Measurements from ENCODE around the gene CNOT11. TPM values are rescaled to one million over a fixed set of nuclear protein-coding genes. Genes with fewer than 3 reads are reported as not detected.

The CNOT11 gene
- total RNA-seq, 1 experiment from 2014 or later: 57.8 TPM

DNA sequence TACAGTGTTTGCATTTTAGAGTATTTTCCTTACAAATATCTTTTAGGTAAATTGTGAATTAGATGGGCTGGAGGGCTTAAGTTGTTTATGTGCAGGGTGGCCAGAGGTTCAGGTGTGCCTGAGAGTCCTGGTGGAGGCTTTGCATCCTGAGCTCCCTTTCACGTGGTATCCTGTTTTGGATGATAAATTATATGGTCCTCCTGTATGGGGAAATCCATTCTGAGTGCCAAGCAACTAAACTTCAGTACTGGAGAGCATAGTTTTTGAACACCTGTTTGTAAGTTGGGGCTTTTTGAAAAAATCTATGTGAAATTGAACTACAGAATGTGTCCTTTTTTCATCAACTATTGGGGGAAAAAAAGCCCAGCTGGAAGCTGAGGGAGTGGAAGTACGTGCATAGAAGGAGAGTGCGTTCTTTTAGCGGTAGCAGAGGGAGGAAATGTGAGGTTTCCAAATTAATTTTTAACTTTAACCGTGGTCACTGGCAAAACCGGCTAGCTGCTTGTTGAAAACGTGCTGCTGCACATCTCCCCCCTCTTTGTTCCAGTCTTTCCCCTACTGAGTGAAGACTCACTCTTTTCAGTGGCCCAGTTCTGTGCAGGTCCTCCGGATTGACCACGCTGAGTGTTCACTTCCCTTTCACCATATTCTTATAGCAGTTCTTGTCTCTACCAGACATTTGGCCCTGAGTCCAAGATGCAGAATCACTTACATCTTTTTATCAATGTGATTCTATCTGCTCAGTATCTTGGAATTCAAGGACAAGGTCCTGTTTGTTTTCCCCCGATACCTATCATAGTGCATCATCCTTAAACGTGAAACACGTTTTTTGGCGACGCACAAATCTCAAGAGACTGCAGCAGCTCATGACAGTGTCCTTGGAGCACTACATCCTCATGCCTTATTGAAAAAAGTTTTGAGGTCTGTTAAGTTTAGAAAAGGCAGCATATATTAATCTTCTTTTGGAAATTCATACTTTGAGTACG, 15.3 kb downstream of the CNOT11 start:
- Histone ChIP-seq H4K20me1 (ENCODE audit: insufficient read depth) (0 out of 2 replicates have a peak, but pooled peaks cover 6% of the 10 kb centered on the region), H3K4me2 (ENCODE audit: low read length) (no peak overlapping the region), H3K4me1 (ENCODE audit: control insufficient read depth in 1 of 2, insufficient read depth in 2 of 2, low read length in 2 of 2) (peaks cover 4 to 14% of the 10 kb centered on the region in 2 experiments; a peak in 3 of 4 replicates), H3K9ac (ENCODE audit: low read length) (no peak overlapping the region), H3K27me3 (ENCODE audit: insufficient read depth, low read length) (no peaks in the 10 kb centered on the region), H3K4me3 (replicated peaks in 1 of 2; ENCODE audit: low read depth in 1 of 2, low read length in 2 of 2) (no peak overlapping the region), H3K36me3 (ENCODE audit: control insufficient read depth in 1 of 2, insufficient read depth in 2 of 2, low read length in 2 of 2) (peaks cover 40 to 59% of the 10 kb centered on the region in 2 experiments), H3K79me2 (ENCODE audit: insufficient read depth, low read length) (no peaks in the 10 kb centered on the region), H3K9me2 (ENCODE audit: insufficient read depth) (no peaks in the 10 kb centered on the region), H3K9me3 (ENCODE audit: control insufficient read depth in 1 of 2, insufficient read depth in 1 of 2, low read depth in 1 of 2, low read length in 2 of 2) (no peaks in the 10 kb centered on the region), H2AFZ (ENCODE audit: low read depth, low read length, poor library complexity, severe bottlenecking) (no peak overlapping the region), H3K27ac (ENCODE audit: low read depth, low read length) (no peak overlapping the region)
- POLR2A ChIA-PET: no interaction called here
- CTCF ChIA-PET: no interaction called here
- DNase-seq (ENCODE audit: low read depth, low spot score) (no peak), ATAC-seq (no peak)
- no TSS peak for BruUV-seq (replicated peaks)
- TF ChIP-seq ZNF274 (IDR thresholded peaks at IDR 0.05; ENCODE audit: low read depth, low read length): no peak
- TF ChIP-seq SP1 (IDR thresholded peaks at IDR 0.05; ENCODE audit: low read depth): no peak
- TF ChIP-seq TCF7L2 (IDR thresholded peaks at IDR 0.05; ENCODE audit: borderline replicate concordance, extremely low read depth, insufficient read depth, insufficient read length): no peak
- no peak for TF ChIP-seq ELF1 (IDR thresholded peaks at IDR 0.05; ENCODE audit: borderline replicate concordance, low read depth)
- TF ChIP-seq CEBPB (IDR thresholded peaks at IDR 0.05; ENCODE audit: low read depth): no peak
- TF ChIP-seq SRF (IDR thresholded peaks at IDR 0.05; ENCODE audit: low read depth): no peak
- TF ChIP-seq ZBTB33 (IDR thresholded peaks at IDR 0.05; ENCODE audit: extremely low read depth, insufficient replicate concordance, low read length): no peak
- TF ChIP-seq, protein P1, sequence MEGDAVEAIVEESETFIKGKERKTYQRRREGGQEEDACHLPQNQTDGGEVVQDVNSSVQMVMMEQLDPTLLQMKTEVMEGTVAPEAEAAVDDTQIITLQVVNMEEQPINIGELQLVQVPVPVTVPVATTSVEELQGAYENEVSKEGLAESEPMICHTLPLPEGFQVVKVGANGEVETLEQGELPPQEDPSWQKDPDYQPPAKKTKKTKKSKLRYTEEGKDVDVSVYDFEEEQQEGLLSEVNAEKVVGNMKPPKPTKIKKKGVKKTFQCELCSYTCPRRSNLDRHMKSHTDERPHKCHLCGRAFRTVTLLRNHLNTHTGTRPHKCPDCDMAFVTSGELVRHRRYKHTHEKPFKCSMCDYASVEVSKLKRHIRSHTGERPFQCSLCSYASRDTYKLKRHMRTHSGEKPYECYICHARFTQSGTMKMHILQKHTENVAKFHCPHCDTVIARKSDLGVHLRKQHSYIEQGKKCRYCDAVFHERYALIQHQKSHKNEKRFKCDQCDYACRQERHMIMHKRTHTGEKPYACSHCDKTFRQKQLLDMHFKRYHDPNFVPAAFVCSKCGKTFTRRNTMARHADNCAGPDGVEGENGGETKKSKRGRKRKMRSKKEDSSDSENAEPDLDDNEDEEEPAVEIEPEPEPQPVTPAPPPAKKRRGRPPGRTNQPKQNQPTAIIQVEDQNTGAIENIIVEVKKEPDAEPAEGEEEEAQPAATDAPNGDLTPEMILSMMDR (IDR thresholded peaks at IDR 0.05 in 2 of 3, conservative IDR thresholded peaks at IDR 0.05 in 1 of 3; ENCODE audit: borderline replicate concordance in 1 of 3, insufficient read depth in 1 of 3, low read depth in 2 of 3, low read length in 2 of 3): no peak
- TF ChIP-seq JUND (IDR thresholded peaks at IDR 0.05): no peak
- TF ChIP-seq SIN3A (IDR thresholded peaks at IDR 0.05; ENCODE audit: low read depth): no peak
- TF ChIP-seq EZH2 (IDR thresholded peaks at IDR 0.05): no peak
- TF ChIP-seq EZH2phosphoT487 (IDR thresholded peaks at IDR 0.05; ENCODE audit: borderline replicate concordance): no peak
- RAD21 ChIA-PET (ENCODE audit: low non-redundant PET in 1 of 2, low total read pairs in 2 of 2, uncharacterized antibody in 2 of 2, unreplicated experiment in 2 of 2): no interaction called here
- intact Hi-C loops (cut with micrococcal nuclease): no loop called here

All from HCT116 (cell line).